H7 (cell line): Measurements from ENCODE around the gene EBF3. TPM values are rescaled to one million over a fixed set of nuclear protein-coding genes. Genes with fewer than 3 reads are reported as not detected.
A peak's percentile ranks its signal among the peaks of the same experiment; 100 is the strongest.

ENCODE experiments used
- DNase-seq: peaks from one replicate; pipeline ENCODE4 v3.0.0; 2012
- H3K27me3 ChIP-seq: 2 replicates; pipeline ENCODE4 v1.6.0; 2011; ENCODE audit warnings: mild to moderate bottlenecking, low read length; ENCODE audit not compliant: control insufficient read depth, insufficient read depth
- H3K36me3 ChIP-seq: replicated peaks from 2 replicates; pipeline ENCODE4 v1.5.1; 2011; ENCODE audit warnings: low read length; ENCODE audit not compliant: control insufficient read depth, insufficient read depth
- H3K4me3 ChIP-seq: 2 replicates; pipeline ENCODE4 v1.5.1; 2011; ENCODE audit warnings: low read depth, mild to moderate bottlenecking, control low read depth, low read length, moderate library complexity; ENCODE audit not compliant: insufficient read depth
- total RNA-seq: library from RNA; depleted of rRNA; stranded (reverse); fragments of >200 nt; shearing (Covaris generic); gene quantifications from 2 replicates; pipeline ENCODE4 v1.2.3, GENCODE V29; 2014

EBF3 gene
- total RNA-seq, 1 experiment from 2014 or later = 0.76 TPM

DNA sequence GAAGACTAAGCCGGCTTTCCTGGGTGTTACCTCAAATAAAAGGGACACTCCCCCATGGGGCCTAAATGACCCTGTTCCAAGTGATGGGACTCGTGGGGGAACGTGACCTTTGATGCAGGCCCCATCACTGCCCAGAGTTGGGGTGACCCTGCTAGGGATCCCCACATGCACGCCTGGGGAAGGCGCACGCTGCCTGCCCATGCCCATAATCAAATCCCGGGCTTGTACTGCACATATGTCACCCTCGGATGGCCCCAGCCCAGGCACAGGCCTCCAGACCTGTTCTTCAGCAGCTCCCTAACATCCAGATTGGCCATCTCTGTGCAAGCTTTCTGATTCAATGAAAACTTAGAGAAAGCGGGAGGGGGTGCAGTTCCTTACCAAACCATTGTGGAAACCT, 14.7 kb downstream of the EBF3 start:
- no peaks in the 10 kb centered on the region for H3K36me3 ChIP-seq
- DNase-seq = no peak
- H3K4me3 ChIP-seq = no peak overlapping the region
- peaks cover 3% of the 10 kb centered on the region for H3K27me3 ChIP-seq

GRCh38 chr10:129946859-129947258, 17.2 kb downstream of the EBF3 start:
- Histone ChIP-seq H3K36me3 (no peaks in the 10 kb centered on the region), H3K27me3 (no peaks in the 10 kb centered on the region), H3K4me3 (no peak overlapping the region)
- no peak for DNase-seq

GRCh38 chr10:129945941-129946760, 17.9 kb downstream of the EBF3 start:
- Histone ChIP-seq H3K27me3 (no peaks in the 10 kb centered on the region), H3K36me3 (no peaks in the 10 kb centered on the region), H3K4me3 (no peak overlapping the region)
- DNase-seq = no peak

- no peak for DNase-seq
- Histone ChIP-seq H3K36me3 (no peaks in the 10 kb centered on the region), H3K27me3 (no peaks in the 10 kb centered on the region), H3K4me3 (no peak overlapping the region)
These were observed 18.5 kb downstream of the EBF3 start for GRCh38 chr10:129945526-129945925.

GRCh38 chr10:129945064-129945463, 19.0 kb downstream of the EBF3 start:
- peak; percentile 67 for DNase-seq
- Histone ChIP-seq H3K27me3 (no peaks in the 10 kb centered on the region), H3K4me3 (no peak overlapping the region), H3K36me3 (no peaks in the 10 kb centered on the region)

- no peak overlapping the region for H3K4me3 ChIP-seq
- no peaks in the 10 kb centered on the region for H3K27me3 ChIP-seq
- no peaks in the 10 kb centered on the region for H3K36me3 ChIP-seq
- no peak for DNase-seq
These were observed 19.6 kb downstream of the EBF3 start for GRCh38 chr10:129944456-129944855.

DNA sequence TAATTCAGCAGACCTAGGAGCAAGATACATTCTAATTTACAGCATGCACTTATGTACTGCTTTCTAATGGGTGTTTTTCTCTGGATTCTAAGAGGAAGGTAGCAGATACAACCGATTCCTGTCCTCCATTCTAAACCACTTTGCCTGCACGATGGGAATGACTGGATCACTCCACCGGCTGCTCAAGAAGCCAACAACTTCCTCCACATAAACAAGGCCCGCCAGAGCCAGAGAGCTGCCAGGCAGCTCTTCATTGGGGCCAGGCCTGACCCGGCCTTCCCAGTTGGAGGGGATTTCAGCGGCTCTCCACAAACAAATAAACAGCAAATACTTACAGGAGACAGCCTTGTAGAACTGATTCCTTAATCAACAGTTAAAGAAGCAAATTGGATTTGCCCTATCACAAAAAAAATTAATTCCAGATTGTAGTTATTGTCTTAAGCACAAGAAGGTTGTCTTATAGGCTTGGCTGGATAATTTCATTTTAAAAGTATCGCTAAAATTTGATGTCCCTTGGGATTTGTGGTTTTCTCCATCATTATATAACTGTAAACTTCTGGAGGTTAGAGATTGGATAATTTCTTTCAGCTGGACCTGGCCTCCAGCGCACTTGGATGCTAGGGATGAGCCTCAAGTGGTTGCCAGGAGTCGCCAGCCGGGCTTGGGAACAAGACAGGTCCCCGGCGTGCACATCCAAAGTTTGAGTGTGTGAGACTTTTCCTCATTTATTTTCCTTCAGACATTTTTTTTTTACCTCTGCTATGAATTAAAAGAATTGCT, 20.9 kb downstream of the EBF3 start:
- no peak for DNase-seq
- H3K4me3 ChIP-seq = no peak overlapping the region
- H3K27me3 ChIP-seq = no peaks in the 10 kb centered on the region
- H3K36me3 ChIP-seq = no peaks in the 10 kb centered on the region

DNA sequence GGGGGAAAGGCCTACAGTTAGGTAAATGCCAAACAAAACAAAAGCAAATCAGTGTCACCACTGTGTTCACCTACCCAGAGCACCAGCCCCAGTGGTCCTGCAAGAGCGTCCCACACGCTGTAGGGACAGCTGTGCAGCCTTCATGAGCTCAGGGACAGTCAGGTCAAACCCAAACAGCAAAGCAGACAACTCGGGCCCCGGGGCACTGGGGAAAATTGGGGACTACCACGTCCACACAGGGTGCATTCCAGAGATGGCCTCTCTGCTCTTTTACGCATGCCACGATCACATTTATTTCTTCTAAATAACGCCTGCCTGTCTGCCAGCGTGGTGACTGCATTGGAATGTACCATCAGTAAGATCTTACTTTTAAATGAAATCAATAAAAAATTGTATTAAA, 21.7 kb downstream of the EBF3 start:
- Histone ChIP-seq H3K4me3 (no peak overlapping the region), H3K27me3 (no peaks in the 10 kb centered on the region), H3K36me3 (no peaks in the 10 kb centered on the region)
- no peak for DNase-seq

DNA sequence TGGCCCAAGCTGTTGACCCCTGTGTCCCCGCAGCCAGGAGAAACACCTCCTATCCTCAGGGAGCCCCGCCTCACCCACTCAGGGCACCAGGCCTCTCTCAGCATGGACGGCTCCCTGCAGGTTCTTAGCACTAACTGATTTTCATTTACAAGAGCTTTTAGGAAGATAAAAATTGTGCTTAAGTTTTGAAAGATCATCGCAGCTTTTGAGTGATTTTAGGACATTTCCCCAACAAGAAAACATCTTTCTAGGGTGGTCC, 22.1 kb downstream of the EBF3 start:
- Histone ChIP-seq H3K36me3 (no peaks in the 10 kb centered on the region), H3K4me3 (no peak overlapping the region)

GRCh38 chr10:129941199-129942018, 22.7 kb downstream of the EBF3 start:
- Histone ChIP-seq H3K4me3 (no peak overlapping the region), H3K27me3 (no peaks in the 10 kb centered on the region), H3K36me3 (no peaks in the 10 kb centered on the region)
- DNase-seq = no peak

More for the DNA sequence above, 22.1 kb downstream of the EBF3 start:
- no peak for DNase-seq
- no peaks in the 10 kb centered on the region for H3K27me3 ChIP-seq

DNA sequence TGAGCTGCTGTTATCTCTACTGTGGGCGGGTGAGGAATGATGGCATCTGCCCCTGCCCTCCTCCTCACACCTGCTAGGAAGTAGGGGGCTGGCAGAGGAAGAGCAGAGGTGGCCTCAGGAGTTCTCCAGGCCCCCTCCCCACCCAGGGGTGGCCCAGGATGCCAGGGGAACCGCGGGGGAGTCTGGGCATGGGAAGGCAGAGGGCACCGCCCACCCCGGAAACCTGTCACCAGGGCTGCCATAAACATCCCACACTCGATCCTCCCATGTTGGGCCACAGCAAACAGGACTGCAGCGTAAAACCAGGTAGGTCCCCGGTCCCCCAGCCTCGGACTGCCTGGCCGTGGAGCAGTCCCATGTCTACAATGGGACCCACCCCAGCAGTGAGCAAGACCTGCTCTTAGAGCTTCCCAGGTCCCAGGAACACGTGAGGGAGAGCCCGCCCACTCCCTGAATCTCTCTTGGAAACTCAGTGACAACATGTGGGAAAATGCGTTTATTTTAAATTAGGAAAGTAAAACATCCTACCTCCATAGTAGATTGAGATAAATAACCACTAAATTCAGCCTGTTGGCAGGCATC, 23.4 kb downstream of the EBF3 start:
- no peak for DNase-seq
- H3K36me3 ChIP-seq = no peaks in the 10 kb centered on the region
- H3K4me3 ChIP-seq = no peak overlapping the region
- no peaks in the 10 kb centered on the region for H3K27me3 ChIP-seq

- no peak overlapping the region for H3K4me3 ChIP-seq
- no peaks in the 10 kb centered on the region for H3K27me3 ChIP-seq
- no peak for DNase-seq
- no peaks in the 10 kb centered on the region for H3K36me3 ChIP-seq
These were observed 24.4 kb downstream of the EBF3 start for GRCh38 chr10:129939416-129940275.

DNA sequence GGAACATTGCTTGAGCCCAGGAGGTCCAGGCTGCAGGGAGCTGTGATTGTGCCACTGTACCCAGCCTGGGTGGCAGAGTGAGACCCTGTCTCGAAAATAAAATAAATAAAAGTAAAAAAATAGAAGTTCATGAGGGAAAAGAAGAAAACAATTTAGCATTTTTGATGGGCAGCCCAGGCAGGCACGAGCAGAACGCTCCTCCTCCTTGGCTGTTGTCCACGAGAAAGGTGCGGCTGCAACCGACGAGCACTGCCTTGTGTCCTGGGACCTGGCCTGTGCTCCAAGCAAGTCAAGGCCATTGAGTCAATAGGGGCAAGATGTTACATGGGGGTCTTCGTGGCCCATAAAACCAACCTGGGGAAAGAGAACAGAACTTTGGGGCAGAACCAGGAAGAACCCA, 25.6 kb downstream of the EBF3 start:
- no peaks in the 10 kb centered on the region for H3K27me3 ChIP-seq
- no peak overlapping the region for H3K4me3 ChIP-seq
- DNase-seq = no peak
- H3K36me3 ChIP-seq = no peaks in the 10 kb centered on the region

DNA sequence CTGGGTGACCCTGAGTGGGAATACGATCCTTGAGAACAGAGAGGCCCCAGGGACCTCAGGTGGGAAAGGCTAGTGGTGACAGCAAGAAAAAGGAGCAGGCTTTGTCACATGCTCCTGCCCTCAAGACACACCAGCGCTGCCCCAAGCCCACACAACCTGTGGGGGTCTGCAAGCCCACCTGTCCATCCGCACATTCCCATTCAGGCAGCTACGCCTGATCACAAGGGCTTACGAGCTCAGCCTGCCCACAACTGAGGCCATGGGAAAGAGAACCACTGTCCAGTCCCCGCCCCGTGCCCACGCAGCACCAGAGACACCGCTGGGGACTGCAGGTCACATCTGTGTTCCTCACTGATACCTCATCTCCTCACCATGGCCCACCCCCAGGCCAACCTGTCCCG, 26.7 kb downstream of the EBF3 start:
- H3K36me3 ChIP-seq = no peaks in the 10 kb centered on the region
- H3K27me3 ChIP-seq = no peaks in the 10 kb centered on the region
- H3K4me3 ChIP-seq = no peak overlapping the region
- no peak for DNase-seq
